IMR-90 (cell line): Measurements from ENCODE around the gene CDC34. TPM values are rescaled to one million over a fixed set of nuclear protein-coding genes. Genes with fewer than 3 reads are reported as not detected.

Experiments
- ATAC-seq: fragments of 200-7000 bp; cut with Tn5 transposase; 2 replicates; pipeline ENCODE4 v1.9.1; 2020; ENCODE audit warnings: low read depth, mild to moderate bottlenecking, moderate library complexity
- BruUV-seq: library from RNA; stranded (reverse); fragments of 400-500 nt; replicated peaks from 2 replicates; lab custom pipeline; 2021; lab: Mats Ljungman, UMichigan
- CTCF ChIA-PET: fragments of 300-600 bp; formaldehyde crosslinking; extraction: SDS; loops from one replicate; lab custom pipeline; 2021; ENCODE audit warnings: antibody characterized with exemption; lab: Yijun Ruan, JAX
- POLR2A ChIA-PET: fragments of 300-600 bp; sonication (Branson Sonifier 250); formaldehyde crosslinking; loops from one replicate; lab custom pipeline; 2022; ENCODE audit warnings: antibody characterized with exemption; ENCODE audit not compliant: unreplicated experiment; lab: Charles Lee
- DNase-seq: peaks from one replicate; pipeline ENCODE4 v3.0.0; 2013
- H2AFZ ChIP-seq: replicated peaks from 2 replicates; pipeline ENCODE3; 2013; ENCODE audit warnings: low read length, mild to moderate bottlenecking; ENCODE audit not compliant: poor library complexity
- H2AK5ac ChIP-seq: 2 replicates; pipeline ENCODE4 v1.6.1; 2013; ENCODE audit warnings: low read depth, low read length, inconsistent platforms
- H2AK9ac ChIP-seq: replicated peaks from 2 replicates; pipeline ENCODE3; 2013; ENCODE audit warnings: mild to moderate bottlenecking, low read depth, low read length, moderate library complexity; ENCODE audit not compliant: poor library complexity
- H2BK120ac ChIP-seq: 2 replicates; pipeline ENCODE4 v1.6.1; 2013; ENCODE audit warnings: low read depth, low read length, inconsistent platforms
- H2BK15ac ChIP-seq: 3 replicates; pipeline ENCODE4 v1.6.1; 2013; ENCODE audit warnings: low read depth, low read length, inconsistent platforms
- H2BK20ac ChIP-seq: 2 replicates; pipeline ENCODE4 v1.6.1; 2013; ENCODE audit warnings: low read depth, mild to moderate bottlenecking, inconsistent platforms, low read length, moderate library complexity
- H2BK5ac ChIP-seq: 2 replicates; pipeline ENCODE4 v1.6.1; 2013; ENCODE audit warnings: mild to moderate bottlenecking, low read depth, low read length, inconsistent platforms; ENCODE audit not compliant: poor library complexity, severe bottlenecking
- H3K14ac ChIP-seq: replicated peaks from 2 replicates; pipeline ENCODE4 v1.6.1; 2013; ENCODE audit warnings: low read depth, low read length, inconsistent platforms
- H3K18ac ChIP-seq: 2 replicates; pipeline ENCODE4 v1.6.1; 2013; ENCODE audit warnings: low read depth, low read length, control low read depth
- H3K23ac ChIP-seq: 2 replicates; pipeline ENCODE4 v1.6.1; 2013; ENCODE audit warnings: low read depth, low read length, inconsistent platforms
- H3K27ac ChIP-seq: 2 replicates; pipeline ENCODE4 v1.5.1; 2013; ENCODE audit warnings: mild to moderate bottlenecking, control low read depth, low read length; ENCODE audit not compliant: insufficient read depth
- H3K27me3 ChIP-seq: 2 replicates; pipeline ENCODE4 v1.6.1; 2013; ENCODE audit warnings: low read length; ENCODE audit not compliant: control insufficient read depth, insufficient read depth
- H3K36me3 ChIP-seq: 2 replicates; pipeline ENCODE4 v1.6.1; 2013; ENCODE audit warnings: low read length, mixed read lengths; ENCODE audit not compliant: control insufficient read depth, insufficient read depth
- H3K4ac ChIP-seq: 2 replicates; pipeline ENCODE4 v1.6.1; 2013; ENCODE audit warnings: low read depth, low read length, inconsistent platforms
- H3K4me1 ChIP-seq: 2 replicates; pipeline ENCODE4 v1.6.1; 2013; ENCODE audit warnings: low read length, mixed read lengths; ENCODE audit not compliant: control insufficient read depth, insufficient read depth
- H3K4me2 ChIP-seq: 2 replicates; pipeline ENCODE4 v1.6.1; 2013; ENCODE audit warnings: low read depth, mild to moderate bottlenecking, control low read depth, low read length, moderate library complexity
- H3K4me3 ChIP-seq: 2 replicates; pipeline ENCODE4 v1.5.1; 2013; ENCODE audit warnings: low read depth, mild to moderate bottlenecking, control low read depth, low read length, moderate library complexity; ENCODE audit not compliant: insufficient read depth
- H3K56ac ChIP-seq: 2 replicates; pipeline ENCODE4 v1.6.1; 2013; ENCODE audit warnings: low read length, inconsistent platforms; ENCODE audit not compliant: insufficient read depth; ENCODE audit errors: extremely low read depth
- H3K79me1 ChIP-seq, 2 experiments: 2 replicates each; pipeline ENCODE4 v1.6.1; 2013; ENCODE audit warnings: low read length in 2 of 2, inconsistent platforms in 1 of 2, low read depth in 1 of 2
- H3K9ac ChIP-seq: 2 replicates; pipeline ENCODE4 v1.6.1; 2013; ENCODE audit warnings: low read depth, low read length, control low read depth
- H3K9me1 ChIP-seq: 2 replicates; pipeline ENCODE4 v1.6.1; 2013; ENCODE audit warnings: low read length, inconsistent platforms; ENCODE audit not compliant: insufficient read depth
- H3K9me3 ChIP-seq: 2 replicates; pipeline ENCODE4 v1.6.1; 2013; ENCODE audit warnings: low read length; ENCODE audit not compliant: control insufficient read depth, insufficient read depth
- H4K20me1 ChIP-seq: 2 replicates; pipeline ENCODE4 v1.6.1; 2013; ENCODE audit warnings: low read length, inconsistent platforms; ENCODE audit not compliant: insufficient read depth
- H4K5ac ChIP-seq: 2 replicates; pipeline ENCODE4 v1.6.1; 2013; ENCODE audit warnings: mild to moderate bottlenecking, low read depth, low read length, control low read depth
- H4K8ac ChIP-seq, 2 experiments: 2 replicates each; pipeline ENCODE4 v1.6.1; 2013; ENCODE audit warnings: low read depth in 2 of 2, low read length in 2 of 2, control low read depth in 1 of 2, inconsistent platforms in 1 of 2
- H4K91ac ChIP-seq: 2 replicates; pipeline ENCODE4 v1.6.1; 2013; ENCODE audit warnings: low read depth, low read length, inconsistent platforms; ENCODE audit not compliant: insufficient read depth
- CHD1 ChIP-seq: IDR thresholded peaks from 2 replicates; pipeline ENCODE4 v1.6.1; 2012; ENCODE audit warnings: low read depth, low read length, improper control_type of control experiment
- RFX5 ChIP-seq: IDR thresholded peaks from 2 replicates; pipeline ENCODE4 v1.8.0; 2012; ENCODE audit warnings: low read depth, mild to moderate bottlenecking, low read length, moderate library complexity
- WGBS, 2 experiments: methylation state at CpG; one replicate each; pipeline versions ENCODE4 v1.1.5 to v1.1.7; 2013; ENCODE audit warnings: missing lambda C conversion rate in 2 of 2; ENCODE audit not compliant: insufficient read length in 1 of 2; ENCODE audit errors: extremely low coverage in 2 of 2; 5-methylcytosine and 5-hydroxymethylcytosine counted together
- dilution Hi-C: fragments of 300-500 bp; cut with HindIII; formaldehyde crosslinking; loops from one replicate; pipeline ENCODE4 v1.14.3; 2018; ENCODE audit warnings: low sequenced_read_pairs; ENCODE audit not compliant: unreplicated experiment
- in situ Hi-C: fragments of 300-500 bp; cut with MboI; formaldehyde crosslinking; loops from 3 replicates; pipeline ENCODE4 v1.14.3; 2019; ENCODE audit warnings: low sequenced_read_pairs, inconsistent platforms, mixed read lengths
- intact Hi-C: fragments of 100-400 bp; cut with micrococcal nuclease; formaldehyde crosslinking; loops from 2 replicates; pipeline ENCODE4 v1.10.0; 2022
- polyA plus RNA-seq, 3 experiments: library from polyadenylated mRNA; depleted of rRNA; stranded (reverse); fragments of >200 nt; gene quantifications; 2 replicates each; pipeline ENCODE4 v1.2.3, GENCODE V29; 2012; ENCODE audit warnings: low replicate concordance in 1 of 3
- total RNA-seq: library from RNA; depleted of rRNA; stranded (reverse); fragments of >200 nt; gene quantifications from 2 replicates; pipeline ENCODE4 v1.2.3, GENCODE V29; 2012

Gene CDC34
- total and polyA plus RNA-seq, 2 of the 4 experiments (the other 2 are of a cell fraction): 35.7 to 68.9 TPM

- ChIA-PET POLR2A (no interaction called here), CTCF (no interaction called here)
- Histone ChIP-seq H4K91ac (no peak overlapping the region), H2BK20ac (no peak overlapping the region), H2AK9ac (no peak overlapping the region), H2BK120ac (no peak overlapping the region), H3K4me2 (no peak overlapping the region), H3K56ac (no peak overlapping the region), H3K4ac (no peak overlapping the region), H3K18ac (no peak overlapping the region), H3K23ac (no peak overlapping the region), H3K14ac (no peak overlapping the region), H3K27me3 (no peaks in the 10 kb centered on the region), H4K8ac (no peak overlapping the region), H3K4me1 (no peaks in the 10 kb centered on the region), H2BK15ac (no peak overlapping the region), H3K79me1 (peaks cover 7 to 12% of the 10 kb centered on the region in 2 experiments; a peak in 2 of 4 replicates), H2AFZ (no peak overlapping the region), H3K9me1 (peaks cover 8% of the 10 kb centered on the region), H3K9me3 (no peaks in the 10 kb centered on the region), H4K5ac (no peak overlapping the region), H3K9ac (no peak overlapping the region), H2BK5ac (no peak overlapping the region), H4K20me1 (peaks cover 17% of the 10 kb centered on the region), H3K4me3 (no peak overlapping the region), H3K36me3 (peaks cover 44% of the 10 kb centered on the region), H2AK5ac (no peak overlapping the region), H3K27ac (no peak overlapping the region)
- intact Hi-C loops: no loop called here
- dilution Hi-C loops: no loop called here
- no peak for ATAC-seq
- in situ Hi-C loops: no loop called here
- 90% methylated on average over 12 of the region's 26 CpGs; no CpG with 5 or more reads in 1 of the 2 experiments for WGBS, 2 experiments
- BruUV-seq: no TSS peak
- TF ChIP-seq RFX5 (no peak), CHD1 (no peak)
- no peak for DNase-seq
These were observed 10.1 kb downstream of the CDC34 start for GRCh38 chr19:541699-542098.
